HG03066 (cell line): Measurements from ENCODE around the gene NFKBIE.

ENCODE experiments used
- ATAC-seq: cut with Tn5 transposase; IDR thresholded peaks from one replicate; pipeline ENCODE4 v1.9.1; 2021; ENCODE audit warnings: low read depth; ENCODE audit not compliant: unreplicated experiment

NFKBIE gene

GRCh38 chr6:44258921-44259320 lies 6.4 kb downstream of the NFKBIE start:
- ATAC-seq = no peak

- no peak for ATAC-seq
These were observed 7.0 kb downstream of the NFKBIE start for GRCh38 chr6:44258325-44258863.

GRCh38 chr6:44257753-44258324 lies 7.5 kb downstream of the NFKBIE start:
- ATAC-seq = peak; percentile 21

- ATAC-seq = peak; percentile 42
These were observed 8.2 kb downstream of the NFKBIE start, which contains the start of gene SLC35B2 for GRCh38 chr6:44257025-44257752. Gene SLC35B2 (minus strand): TSS chr6:44257528. CDS start chr6:44257410, 118 bp downstream.

- ATAC-seq = no peak
These were observed 8.7 kb downstream of the NFKBIE start for GRCh38 chr6:44256775-44257024.

GRCh38 chr6:44255871-44256774 lies 9.2 kb downstream of the NFKBIE start:
- ATAC-seq = no peak

- ATAC-seq = no peak
These were observed 10.1 kb downstream of the NFKBIE start for GRCh38 chr6:44255105-44255808.

- no peak for ATAC-seq
These were observed 10.9 kb downstream of the NFKBIE start for GRCh38 chr6:44254191-44255104.

GRCh38 chr6:44253307-44254101 lies 11.8 kb downstream of the NFKBIE start:
- no peak for ATAC-seq

- no peak for ATAC-seq
These were observed 13.5 kb downstream of the NFKBIE start for GRCh38 chr6:44251576-44252524.

GRCh38 chr6:44250718-44251123 lies 14.6 kb downstream of the NFKBIE start:
- ATAC-seq = no peak

GRCh38 chr6:44250067-44250717 lies 15.2 kb downstream of the NFKBIE start:
- no peak for ATAC-seq

GRCh38 chr6:44249082-44249748 lies 16.1 kb downstream of the NFKBIE start:
- no peak for ATAC-seq

- ATAC-seq = no peak
These were observed 16.8 kb downstream of the NFKBIE start for GRCh38 chr6:44248579-44248978.

GRCh38 chr6:44247338-44248302 lies 17.7 kb downstream of the NFKBIE start:
- peak; percentile 28 for ATAC-seq
